NT2/D1 (cell line): ENCODE measurements around the gene LRRFIP1.
A peak's percentile ranks its signal among the peaks of the same experiment; 100 is the strongest.

Experiments
- DNase-seq: peaks from one replicate; pipeline ENCODE4 v3.0.0-alpha.2; 2011; ENCODE audit warnings: low read depth, low spot score
- H3K27me3 ChIP-seq: 2 replicates; pipeline ENCODE4 v1.6.0; 2011; ENCODE audit warnings: mild to moderate bottlenecking; ENCODE audit not compliant: insufficient read length, insufficient read depth
- H3K36me3 ChIP-seq: 2 replicates; pipeline ENCODE4 v1.6.1; 2011; ENCODE audit warnings: mild to moderate bottlenecking, low read length, mixed read lengths; ENCODE audit not compliant: insufficient read depth, insufficient read length
- H3K4me1 ChIP-seq: 2 replicates; pipeline ENCODE4 v1.5.1; 2011; ENCODE audit not compliant: insufficient read depth, insufficient read length
- H3K4me3 ChIP-seq: 2 replicates; pipeline ENCODE4 v1.5.1; 2011; ENCODE audit warnings: low read depth; ENCODE audit not compliant: insufficient read length
- H3K9ac ChIP-seq: 2 replicates; pipeline ENCODE4 v1.6.0; 2011; ENCODE audit warnings: low read depth; ENCODE audit not compliant: insufficient read length
- H3K9me3 ChIP-seq: 2 replicates; pipeline ENCODE4 v1.5.1; 2011; ENCODE audit warnings: mild to moderate bottlenecking, low read length; ENCODE audit not compliant: insufficient read depth
- SUZ12 ChIP-seq: IDR thresholded peaks from 2 replicates; pipeline ENCODE4 v1.6.1; 2011; ENCODE audit not compliant: insufficient read length, insufficient read depth; ENCODE audit errors: extremely low read depth
- YY1 ChIP-seq: IDR thresholded peaks from 2 replicates; pipeline ENCODE4 v1.6.1; 2011; ENCODE audit not compliant: insufficient read length, insufficient read depth
- ZNF274 ChIP-seq: IDR thresholded peaks from 2 replicates; pipeline ENCODE4 v1.6.1; 2011; ENCODE audit warnings: mild to moderate bottlenecking, low read depth, low read length

The LRRFIP1 gene

GRCh38 chr2:237599465-237600110 is 27.8 kb upstream of the LRRFIP1 start:
- Histone ChIP-seq H3K9me3 (no peaks in the 10 kb centered on the region), H3K4me1 (peaks cover 31% of the 10 kb centered on the region), H3K36me3 (no peaks in the 10 kb centered on the region), H3K9ac (no peak overlapping the region), H3K4me3 (no peak overlapping the region), H3K27me3 (no peaks in the 10 kb centered on the region)
- no peak for DNase-seq
- TF ChIP-seq ZNF274 (no peak), SUZ12 (no peak), YY1 (no peak)

- Histone ChIP-seq H3K9ac (no peak overlapping the region), H3K4me1 (peaks cover 27% of the 10 kb centered on the region), H3K9me3 (0 out of 2 replicates have a peak, but pooled peaks cover 4% of the 10 kb centered on the region), H3K4me3 (no peak overlapping the region), H3K27me3 (no peaks in the 10 kb centered on the region), H3K36me3 (no peaks in the 10 kb centered on the region)
- TF ChIP-seq SUZ12 (no peak), YY1 (no peak), ZNF274 (no peak)
- no peak for DNase-seq
Observed at GRCh38 chr2:237600205-237600846, 27.1 kb upstream of the LRRFIP1 start.

GRCh38 chr2:237601453-237602116 is 25.8 kb upstream of the LRRFIP1 start:
- Histone ChIP-seq H3K9ac (peak overlapping the region; percentile 5), H3K36me3 (no peaks in the 10 kb centered on the region), H3K4me3 (no peak overlapping the region), H3K9me3 (peaks cover 11% of the 10 kb centered on the region; the same call in 1 of the 2 replicates), H3K4me1 (peaks cover 21% of the 10 kb centered on the region), H3K27me3 (no peaks in the 10 kb centered on the region)
- peak; percentile 77 for DNase-seq
- TF ChIP-seq SUZ12, result no peak
- TF ChIP-seq ZNF274, result no peak
- no peak for TF ChIP-seq YY1

- peaks cover 13% of the 10 kb centered on the region; the same call in 1 of the 2 replicates for H3K9me3 ChIP-seq
- TF ChIP-seq ZNF274, result no peak
- no peak for TF ChIP-seq SUZ12
- TF ChIP-seq YY1, result no peak
- no peaks in the 10 kb centered on the region for H3K36me3 ChIP-seq
- DNase-seq, result no peak
- H3K4me1 ChIP-seq, result peaks cover 21% of the 10 kb centered on the region
- no peak overlapping the region for H3K4me3 ChIP-seq
- H3K27me3 ChIP-seq, result no peaks in the 10 kb centered on the region
- H3K9ac ChIP-seq, result no peak overlapping the region
Observed at GRCh38 chr2:237602409-237602808, 25.0 kb upstream of the LRRFIP1 start.

- peaks cover 21% of the 10 kb centered on the region for H3K4me1 ChIP-seq
- peaks cover 13% of the 10 kb centered on the region; the same call in 1 of the 2 replicates for H3K9me3 ChIP-seq
- H3K36me3 ChIP-seq, result no peaks in the 10 kb centered on the region
- TF ChIP-seq SUZ12 (no peak), YY1 (no peak), ZNF274 (no peak)
- H3K9ac ChIP-seq, result peak overlapping the region; percentile 53
- H3K27me3 ChIP-seq, result no peaks in the 10 kb centered on the region
- no peak overlapping the region for H3K4me3 ChIP-seq
- no peak for DNase-seq
Observed at GRCh38 chr2:237603049-237603717, 24.2 kb upstream of the LRRFIP1 start.

- no peaks in the 10 kb centered on the region for H3K36me3 ChIP-seq
- no peaks in the 10 kb centered on the region for H3K27me3 ChIP-seq
- peak overlapping the region; percentile 53 for H3K9ac ChIP-seq
- peak; percentile 68 for DNase-seq
- no peak overlapping the region for H3K4me3 ChIP-seq
- no peak for TF ChIP-seq ZNF274
- no peak for TF ChIP-seq YY1
- no peak for TF ChIP-seq SUZ12
- H3K4me1 ChIP-seq, result peaks cover 16% of the 10 kb centered on the region
- H3K9me3 ChIP-seq, result peaks cover 13% of the 10 kb centered on the region; the same call in 1 of the 2 replicates
Observed at GRCh38 chr2:237603718-237604362, 23.5 kb upstream of the LRRFIP1 start.
